ENCODE data around the gene DIAPH3.

DIAPH3 gene

DNA sequence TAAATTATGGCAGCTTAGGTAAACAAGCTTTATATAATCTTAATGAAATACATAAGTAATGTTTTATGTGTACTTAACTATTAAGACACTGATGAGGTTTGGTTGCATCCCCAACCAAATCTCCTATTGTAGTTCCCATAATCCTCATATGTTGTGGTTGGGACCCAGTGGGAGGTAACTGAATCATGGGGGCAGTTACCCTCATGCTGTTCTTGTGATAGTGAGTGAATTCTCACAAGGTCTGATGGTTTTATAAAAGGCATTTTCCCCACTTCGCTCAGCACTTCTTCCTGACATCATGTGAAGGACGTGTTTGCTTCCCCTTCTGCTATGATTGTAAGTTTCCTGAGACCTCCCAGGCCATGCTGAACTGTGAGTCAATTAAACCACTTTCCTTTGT lies 212.7 kb downstream of the DIAPH3 start:
- no peak for DNase-seq

DNA sequence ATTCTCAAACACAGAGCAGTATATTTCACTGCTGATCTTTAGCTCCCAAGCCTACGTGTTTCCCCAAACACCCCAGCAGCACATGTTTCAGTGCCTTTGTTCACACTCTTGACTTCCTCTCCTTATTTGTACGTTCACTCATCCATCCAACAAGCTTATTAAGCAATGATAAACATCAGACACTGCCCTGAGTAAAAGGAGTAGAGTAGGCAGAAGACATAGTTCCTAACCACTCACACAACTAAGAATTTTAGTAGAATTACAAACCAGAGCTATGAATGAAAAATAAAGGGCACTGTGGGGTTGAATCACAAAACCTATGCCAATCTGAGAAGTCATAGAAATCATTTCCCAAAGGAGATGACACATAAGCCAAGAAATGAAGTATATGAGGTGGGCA lies 213.5 kb downstream of the DIAPH3 start:
- DNase-seq = no peak

- DNase-seq = no peak
Observed at GRCh38 chr13:59948686-59949085, 215.0 kb downstream of the DIAPH3 start.

GRCh38 chr13:59946944-59947343 lies 216.8 kb downstream of the DIAPH3 start:
- no peak for DNase-seq

DNA sequence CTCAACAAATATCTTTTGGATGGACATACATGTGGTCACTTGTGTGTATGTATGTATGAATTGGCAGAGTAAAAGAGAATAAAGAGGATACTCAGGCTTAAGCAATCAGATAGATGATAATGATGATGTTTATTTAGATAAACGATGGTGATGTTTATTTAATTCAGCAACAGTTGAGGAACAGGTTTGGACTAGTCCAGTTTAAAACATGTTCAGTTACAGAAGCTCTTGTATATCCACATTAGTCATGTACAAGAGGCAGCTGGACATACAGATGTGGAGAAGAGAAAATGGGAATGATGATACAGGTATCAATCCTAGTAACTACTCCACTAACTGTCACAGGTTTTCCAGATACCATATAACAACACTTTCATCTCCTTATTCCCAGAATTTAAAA lies 232.1 kb downstream of the DIAPH3 start:
- no peak for DNase-seq

DNA sequence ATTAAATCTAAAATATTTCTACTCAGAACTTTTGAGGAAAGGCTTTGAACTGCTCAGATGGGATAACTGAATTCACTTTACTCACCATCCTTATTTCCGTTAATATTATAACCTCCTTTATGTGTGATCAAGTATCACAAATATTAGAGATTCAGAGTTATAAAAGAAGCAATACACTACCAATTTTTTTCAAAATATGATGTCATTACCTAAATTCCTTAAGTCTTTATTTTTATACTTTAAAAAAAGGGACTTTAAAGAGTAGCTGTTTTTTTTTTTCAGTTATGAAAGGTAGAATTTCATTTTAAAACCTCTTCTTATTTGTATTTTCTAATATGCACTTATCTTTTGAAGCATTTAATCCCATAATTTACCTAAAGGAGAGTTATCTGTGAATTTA lies 239.5 kb downstream of the DIAPH3 start:
- DNase-seq = no peak

- DNase-seq = no peak
Observed at GRCh38 chr13:59915252-59915651, 248.5 kb downstream of the DIAPH3 start.

DNA sequence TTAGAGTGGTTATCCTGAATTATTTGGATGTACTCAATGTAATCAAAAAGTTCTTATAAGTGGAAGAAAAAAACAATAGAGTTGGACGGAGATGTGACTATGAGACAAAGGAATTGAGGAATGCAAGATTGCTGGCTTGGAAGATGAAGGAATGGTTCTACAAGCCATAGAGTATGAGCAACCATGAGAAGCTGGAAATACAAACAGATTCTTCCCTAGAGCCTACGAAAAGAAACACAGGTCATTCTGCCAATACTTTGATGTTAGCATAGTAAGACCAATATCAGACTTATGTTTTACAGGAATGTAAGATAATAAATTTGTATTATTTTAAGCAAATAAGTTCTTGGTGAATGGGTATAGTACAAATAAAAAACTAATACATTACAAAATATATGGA lies 249.2 kb downstream of the DIAPH3 start:
- DNase-seq = no peak

GRCh38 chr13:59906413-59907049 lies 257.2 kb downstream of the DIAPH3 start:
- DNase-seq = no peak

DNA sequence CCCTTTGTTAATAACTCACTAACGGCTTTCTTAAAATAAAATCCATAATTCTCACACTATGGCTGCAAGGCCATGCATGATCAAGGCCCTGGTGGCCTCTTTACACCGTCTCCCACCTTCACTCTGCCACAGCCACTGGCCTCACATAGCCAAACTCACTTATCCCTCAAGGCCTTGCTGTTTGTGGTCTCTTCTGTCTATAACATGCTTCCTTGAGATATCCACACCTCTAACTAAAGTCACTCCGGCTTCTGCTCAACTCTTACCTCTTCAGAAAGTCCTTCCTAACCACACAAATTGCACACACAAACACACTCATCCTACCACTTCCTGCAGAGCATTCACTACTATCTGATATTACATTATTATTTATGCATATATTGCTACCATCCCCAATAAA lies 262.5 kb downstream of the DIAPH3 start:
- DNase-seq = no peak

DNA sequence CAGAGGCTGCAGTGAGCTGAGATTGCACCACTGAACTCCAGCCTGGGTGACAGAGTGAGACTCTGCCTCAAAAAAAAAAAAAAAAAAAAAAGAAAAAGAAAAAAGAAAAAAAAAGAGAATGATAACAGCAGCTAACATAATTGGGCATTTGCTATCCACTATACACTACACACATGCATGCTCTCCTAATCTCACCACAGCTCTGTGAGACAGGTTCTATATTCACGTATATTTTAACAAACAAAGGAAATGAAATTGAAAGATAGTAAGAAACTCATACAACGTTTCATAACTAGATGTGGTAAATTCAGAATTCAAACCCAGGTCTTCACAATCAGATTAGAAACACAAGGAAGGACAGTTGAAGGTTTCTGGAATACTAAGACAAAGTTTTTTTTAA lies 265.7 kb downstream of the DIAPH3 start:
- no peak for DNase-seq

DNA sequence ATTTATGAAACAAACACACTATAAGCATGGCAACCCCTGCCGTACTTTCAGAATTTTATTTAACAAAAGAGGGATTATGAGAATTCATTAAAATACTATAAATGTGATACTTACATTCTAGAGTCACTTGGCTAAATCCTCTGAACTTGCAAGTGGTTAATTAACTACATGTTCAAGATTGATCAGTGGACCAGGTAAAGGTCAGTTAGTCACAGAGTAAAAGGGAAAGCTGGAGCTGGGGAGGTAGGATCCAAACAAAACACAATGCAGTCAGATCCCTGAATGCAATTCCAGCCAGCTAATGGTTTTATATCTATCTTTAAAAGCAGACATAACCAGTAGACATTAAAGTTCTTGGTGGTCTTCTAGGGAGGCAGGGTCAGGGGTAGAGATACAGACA lies 270.5 kb downstream of the DIAPH3 start:
- DNase-seq = no peak

GRCh38 chr13:59891053-59891452 lies 272.7 kb downstream of the DIAPH3 start:
- DNase-seq = no peak

DNA sequence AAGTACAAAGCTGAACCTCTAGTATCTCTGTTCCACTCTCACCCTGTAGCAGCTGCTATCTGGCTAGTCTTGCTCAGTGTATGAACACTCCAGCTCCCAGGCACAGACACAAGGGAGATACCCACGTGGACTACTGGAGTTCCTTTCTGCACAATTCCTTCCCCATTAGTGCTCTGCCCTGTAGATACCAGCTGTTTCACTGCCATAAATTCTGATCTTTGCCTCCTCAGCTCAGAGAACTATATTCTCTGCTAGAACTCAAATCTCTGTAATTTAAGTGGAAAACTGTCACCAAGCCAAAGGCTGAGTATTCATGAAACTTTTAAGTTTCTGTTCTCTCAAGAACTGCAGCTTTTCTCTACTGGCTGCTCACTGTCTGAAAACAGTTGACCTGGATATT lies 273.7 kb downstream of the DIAPH3 start:
- no peak for DNase-seq

GRCh38 chr13:59888408-59888807 lies 275.3 kb downstream of the DIAPH3 start:
- no peak for DNase-seq

DNA sequence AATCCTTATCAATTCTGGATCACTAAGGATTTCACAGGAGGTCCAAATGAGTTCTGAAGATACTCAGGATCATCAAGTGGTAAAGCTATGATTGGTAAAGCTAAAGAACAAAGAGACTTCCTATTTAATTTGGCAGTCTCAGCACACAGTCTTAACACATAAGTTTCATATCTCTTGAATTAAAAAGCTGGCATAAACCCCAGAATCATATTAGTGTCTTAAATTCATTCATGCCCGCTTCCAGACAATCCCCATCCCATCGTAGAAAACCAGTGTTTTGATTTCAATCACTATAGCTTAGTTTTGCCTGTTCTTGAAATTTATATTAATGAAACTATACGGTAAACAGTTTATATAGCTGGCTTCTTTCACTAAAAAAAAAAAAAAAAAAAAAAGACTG lies 278.7 kb downstream of the DIAPH3 start:
- no peak for DNase-seq

- DNase-seq = no peak
Observed at GRCh38 chr13:59883885-59884284, 279.8 kb downstream of the DIAPH3 start.

DNA sequence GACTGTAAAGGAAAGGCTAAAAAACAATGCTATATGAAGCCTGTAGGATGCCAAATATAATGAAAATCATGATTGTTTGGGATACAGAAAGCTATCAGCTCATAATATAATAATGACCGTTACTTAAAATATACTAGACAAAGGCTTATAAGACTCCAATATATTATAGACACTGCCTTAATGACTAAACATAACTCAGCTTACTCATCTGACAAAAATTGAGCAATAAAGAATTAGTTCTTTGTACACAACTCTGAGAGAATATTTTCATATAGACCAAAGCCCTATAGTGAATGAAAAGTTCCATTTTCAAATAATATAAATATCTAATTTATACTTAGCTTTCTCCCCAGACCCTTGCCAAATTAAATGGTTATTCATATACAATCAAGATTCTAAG lies 283.3 kb downstream of the DIAPH3 start:
- DNase-seq = no peak

DNA sequence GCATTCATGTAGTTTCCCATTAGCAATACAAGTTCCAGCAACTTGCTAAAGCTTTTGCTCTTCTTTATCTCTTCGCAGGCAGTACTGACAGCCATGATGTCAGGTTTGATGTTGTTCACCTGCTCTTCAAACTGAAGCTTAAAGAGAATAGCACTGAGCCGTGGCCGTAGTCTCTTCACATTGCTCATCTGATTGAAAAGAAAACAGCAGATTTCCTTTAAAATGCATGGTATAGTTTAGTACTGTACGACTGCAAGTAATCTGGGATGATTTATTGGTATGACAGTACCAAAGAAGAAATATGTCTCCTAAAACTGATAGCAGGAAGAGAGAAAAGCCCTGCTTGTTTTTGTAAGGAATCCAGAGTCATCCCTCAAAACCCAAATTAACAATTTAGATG lies 284.4 kb downstream of the DIAPH3 start:
- DNase-seq = no peak

DNA sequence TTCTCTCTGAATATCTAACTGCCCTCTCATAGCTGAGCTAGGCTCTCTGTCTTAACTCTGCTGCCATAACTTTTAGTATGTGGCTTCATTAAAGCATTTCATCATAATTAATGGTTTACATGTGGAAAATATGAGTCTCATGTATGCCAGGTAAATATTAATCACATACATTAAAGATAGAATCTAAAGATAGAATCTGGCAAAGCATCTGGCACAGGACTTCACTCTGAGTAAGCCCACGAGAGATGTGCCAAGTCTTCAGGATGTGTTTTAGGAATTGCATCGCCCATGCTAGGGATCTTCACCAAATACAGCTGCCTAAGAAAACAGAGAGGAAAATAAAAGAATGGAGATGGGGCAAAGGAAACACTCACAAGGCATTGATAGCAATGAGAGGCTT lies 285.8 kb downstream of the DIAPH3 start:
- no peak for DNase-seq

DNA sequence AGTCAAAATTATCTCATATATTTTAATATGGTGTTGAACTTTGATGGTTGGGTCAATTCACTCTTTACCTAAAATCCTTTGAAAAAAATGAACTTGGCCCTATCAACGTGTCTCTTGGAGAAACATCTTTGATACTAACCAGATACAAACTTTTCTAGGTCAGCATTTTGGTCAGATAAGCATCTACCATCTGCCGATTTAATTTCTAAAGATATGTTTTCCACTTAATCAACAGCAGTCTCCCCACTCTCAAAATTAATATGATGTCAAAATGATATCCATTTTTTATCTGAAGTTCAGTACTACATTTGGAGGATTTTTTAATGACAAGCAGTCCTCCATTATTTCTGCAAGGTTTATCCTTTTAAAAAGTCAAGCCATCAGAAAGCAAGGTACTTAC lies 288.8 kb downstream of the DIAPH3 start:
- no peak for DNase-seq

GRCh38 chr13:59873856-59874255 lies 289.9 kb downstream of the DIAPH3 start:
- no peak for DNase-seq

GRCh38 chr13:59873309-59873708 lies 290.4 kb downstream of the DIAPH3 start:
- no peak for DNase-seq

GRCh38 chr13:59867867-59868266 lies 295.9 kb downstream of the DIAPH3 start:
- DNase-seq = no peak

DNA sequence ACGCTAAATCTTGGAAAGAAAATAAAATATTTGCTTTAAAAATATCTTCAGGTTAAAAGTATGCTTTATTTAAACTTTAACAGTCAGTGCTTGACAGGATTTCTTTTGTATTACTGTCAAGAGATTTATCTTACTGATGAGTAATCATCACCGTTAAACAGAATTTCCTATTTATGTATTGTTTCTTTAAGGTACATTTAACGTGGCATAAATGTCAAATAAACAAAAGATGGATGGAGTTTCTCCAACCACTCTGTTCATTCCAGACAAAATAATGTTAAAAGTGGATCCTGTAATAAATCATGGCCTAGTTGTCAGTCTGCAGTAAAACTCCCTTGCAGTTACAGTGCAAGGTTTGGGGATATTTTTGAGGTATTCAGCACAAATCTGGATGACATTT lies 298.3 kb downstream of the DIAPH3 start:
- DNase-seq = no peak

DNA sequence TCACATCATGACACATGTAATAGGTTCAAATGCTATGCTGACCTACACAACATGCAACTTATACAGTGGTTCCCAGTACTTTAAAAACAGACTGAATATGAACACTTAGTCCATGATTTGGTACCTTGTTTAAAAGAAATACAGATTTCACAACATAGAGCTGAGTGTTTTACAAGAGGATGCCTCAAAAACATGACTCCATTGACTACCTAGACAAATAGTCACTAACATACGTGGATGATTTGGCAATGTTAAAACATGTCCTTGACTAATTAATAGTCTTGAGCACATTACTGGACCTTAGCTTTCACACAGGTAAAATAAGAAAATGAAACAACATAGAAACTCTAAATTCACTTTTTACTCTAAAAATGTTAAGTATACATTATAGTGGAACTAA lies 300.1 kb downstream of the DIAPH3 start:
- no peak for DNase-seq
